ENCODE results near the gene CREBBP. TPM values are rescaled to one million over a fixed set of nuclear protein-coding genes. Genes with fewer than 3 reads are reported as not detected.

CREBBP gene
- total RNA-seq, 2 experiments from 2014 or later, result 145 to 152 TPM

GRCh38 chr16:3878610-3879009 lies 1.9 kb downstream of the CREBBP start:
- no peak for DNase-seq
- Mint-ChIP-seq H3K36me3 (ENCODE audit: low read depth) (peaks cover 39% of the 10 kb centered on the region), H3K4me1 (ENCODE audit: low read depth) (peaks cover 68% of the 10 kb centered on the region), H3K9me3 (no peaks in the 10 kb centered on the region), H3K4me3 (peak overlapping the region; percentile 93), H3K27ac (peak overlapping the region; percentile 94), H3K27me3 (peaks cover 4% of the 10 kb centered on the region)
- Histone ChIP-seq H3K4me3 (ENCODE audit: low read length) (peak overlapping the region; percentile 91), H3K4me1 (ENCODE audit: insufficient read depth, low read length) (peaks cover 59% of the 10 kb centered on the region), H3K27ac (ENCODE audit: low read depth in 1 of 2, low read length in 2 of 2) (no peak overlapping the region), H3K36me3 (ENCODE audit: insufficient read depth, low read length) (peaks cover 12% of the 10 kb centered on the region), H3K27me3 (ENCODE audit: control insufficient read depth in 1 of 2, insufficient read depth in 2 of 2, low read length in 2 of 2) (no peaks in the 10 kb centered on the region), H3K9me3 (ENCODE audit: control insufficient read depth in 1 of 2, insufficient read depth in 1 of 2, low read length in 2 of 2) (no peaks in the 10 kb centered on the region)
- ChIA-PET POLR2A (interaction anchor here (0.6 to 2.6 kb wide), 4 partner anchors 10 to 162 kb away, joined by 3 to 8 read pairs (median 4); partner anchors contain the start of gene TRAP1), CTCF (interaction anchor here (1.2 kb wide), 1 partner anchor 10 kb away, joined by 3 read pairs; no protein-coding TSS in a partner anchor)
- no peak for ATAC-seq (ENCODE audit: poor library complexity)
- intact Hi-C loops (cut with DNase I, micrococcal nuclease), result loop anchor here (2.0 to 5.0 kb wide), 3 partner anchors 81 to 188 kb away; no protein-coding TSS in a partner anchor
- TF ChIP-seq CTCF (IDR thresholded peaks at IDR 0.05), result no peak

GRCh38 chr16:3876695-3877094 lies 3.8 kb downstream of the CREBBP start:
- ChIA-PET POLR2A (interaction anchor here (2.6 kb wide), 1 partner anchor 160 kb away, joined by 8 read pairs; the partner anchor contains the start of gene TRAP1), CTCF (interaction anchor here (1.5 kb wide), 1 partner anchor 10 kb away, joined by 4 read pairs; no protein-coding TSS in a partner anchor)
- Mint-ChIP-seq H3K9me3 (no peaks in the 10 kb centered on the region), H3K36me3 (ENCODE audit: low read depth) (peaks cover 43% of the 10 kb centered on the region), H3K27me3 (no peaks in the 10 kb centered on the region), H3K4me3 (peak overlapping the region; percentile 93), H3K27ac (peak overlapping the region; percentile 53), H3K4me1 (ENCODE audit: low read depth) (peaks cover 78% of the 10 kb centered on the region)
- DNase-seq (no peak), ATAC-seq (ENCODE audit: poor library complexity) (no peak)
- Histone ChIP-seq H3K4me3 (ENCODE audit: low read length) (no peak overlapping the region), H3K27ac (ENCODE audit: low read depth in 1 of 2, low read length in 2 of 2) (no peak overlapping the region), H3K9me3 (ENCODE audit: control insufficient read depth in 1 of 2, insufficient read depth in 1 of 2, low read length in 2 of 2) (no peaks in the 10 kb centered on the region), H3K36me3 (ENCODE audit: insufficient read depth, low read length) (peaks cover 15% of the 10 kb centered on the region), H3K27me3 (ENCODE audit: control insufficient read depth in 1 of 2, insufficient read depth in 2 of 2, low read length in 2 of 2) (no peaks in the 10 kb centered on the region), H3K4me1 (ENCODE audit: insufficient read depth, low read length) (peaks cover 71% of the 10 kb centered on the region)
- no peak for TF ChIP-seq CTCF (IDR thresholded peaks at IDR 0.05)
- intact Hi-C loops (cut with DNase I, micrococcal nuclease), result loop anchor here (5.0 kb wide), 2 partner anchors 79 to 94 kb away; no protein-coding TSS in a partner anchor

GRCh38 chr16:3876160-3876559 lies 4.4 kb downstream of the CREBBP start:
- Mint-ChIP-seq H3K27ac (peak overlapping the region; percentile 53), H3K36me3 (ENCODE audit: low read depth) (peaks cover 43% of the 10 kb centered on the region), H3K9me3 (no peaks in the 10 kb centered on the region), H3K4me3 (peak overlapping the region; percentile 93), H3K27me3 (no peaks in the 10 kb centered on the region), H3K4me1 (ENCODE audit: low read depth) (peaks cover 82% of the 10 kb centered on the region)
- ChIA-PET CTCF (interaction anchor here (1.5 kb wide), 1 partner anchor 9 kb away, joined by 4 read pairs; no protein-coding TSS in a partner anchor), POLR2A (interaction anchor here (0.6 to 2.6 kb wide), 2 partner anchors 15 to 159 kb away, joined by 5 to 8 read pairs; partner anchors contain the start of gene TRAP1)
- intact Hi-C loops (cut with DNase I, micrococcal nuclease), result loop anchor here (5.0 kb wide), 2 partner anchors 79 to 94 kb away; no protein-coding TSS in a partner anchor
- H3K27me3 ChIP-seq (ENCODE audit: control insufficient read depth in 1 of 2, insufficient read depth in 2 of 2, low read length in 2 of 2), result no peaks in the 10 kb centered on the region
- H3K27ac ChIP-seq (ENCODE audit: low read depth in 1 of 2, low read length in 2 of 2), result no peak overlapping the region
- no peak for DNase-seq
- H3K9me3 ChIP-seq (ENCODE audit: control insufficient read depth in 1 of 2, insufficient read depth in 1 of 2, low read length in 2 of 2), result no peaks in the 10 kb centered on the region
- ATAC-seq (ENCODE audit: poor library complexity), result no peak
- peaks cover 15% of the 10 kb centered on the region for H3K36me3 ChIP-seq (ENCODE audit: insufficient read depth, low read length)
- peaks cover 68% of the 10 kb centered on the region for H3K4me1 ChIP-seq (ENCODE audit: insufficient read depth, low read length)
- no peak overlapping the region for H3K4me3 ChIP-seq (ENCODE audit: low read length)
- no peak for TF ChIP-seq CTCF (IDR thresholded peaks at IDR 0.05)

Data from CD4-positive, alpha-beta T cell (primary cell).